Body of pancreas (tissue), 4 donors: Measurements from ENCODE around the gene MKNK1.

Source experiments
- POLR2A ChIP-seq, 3 donors: fragments of 450-650 bp; IDR thresholded peaks; one replicate each; pipeline ENCODE4 v1.6.1; 2016; ENCODE audit warnings: antibody characterized with exemption in 3 of 3, mild to moderate bottlenecking in 2 of 3
- TF ChIP-seq, protein P1 (sequence below), 7 experiments: fragments of 450-650 bp in 4 of 7; fragments of 200-600 bp in 3 of 7; sonication (generic) in 3 of 7; IDR thresholded peaks; one replicate each; pipeline ENCODE4 v1.5.1; 2016 to 2019; ENCODE audit warnings: antibody characterized with exemption in 7 of 7

DNA sequence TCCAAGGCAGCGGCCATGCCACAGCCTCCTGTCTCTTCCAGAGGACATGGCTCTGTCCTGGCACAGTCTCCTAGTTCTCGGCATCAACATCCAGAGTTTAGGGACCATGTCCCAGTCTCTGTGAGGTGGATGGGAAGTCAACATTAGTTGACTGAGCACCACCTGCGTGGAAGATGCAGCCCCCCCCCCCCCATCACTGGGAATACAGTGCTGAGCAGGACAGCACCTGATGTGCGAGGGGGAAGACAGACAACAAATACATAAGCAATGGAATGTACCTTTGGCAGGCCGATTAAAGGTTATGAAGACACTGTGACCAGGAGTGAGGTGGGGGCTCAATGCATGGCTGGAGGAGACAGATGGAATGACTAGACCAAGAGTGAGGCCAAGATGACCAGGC is 79.2 kb downstream of the MKNK1 start:
- TF ChIP-seq, protein P1, sequence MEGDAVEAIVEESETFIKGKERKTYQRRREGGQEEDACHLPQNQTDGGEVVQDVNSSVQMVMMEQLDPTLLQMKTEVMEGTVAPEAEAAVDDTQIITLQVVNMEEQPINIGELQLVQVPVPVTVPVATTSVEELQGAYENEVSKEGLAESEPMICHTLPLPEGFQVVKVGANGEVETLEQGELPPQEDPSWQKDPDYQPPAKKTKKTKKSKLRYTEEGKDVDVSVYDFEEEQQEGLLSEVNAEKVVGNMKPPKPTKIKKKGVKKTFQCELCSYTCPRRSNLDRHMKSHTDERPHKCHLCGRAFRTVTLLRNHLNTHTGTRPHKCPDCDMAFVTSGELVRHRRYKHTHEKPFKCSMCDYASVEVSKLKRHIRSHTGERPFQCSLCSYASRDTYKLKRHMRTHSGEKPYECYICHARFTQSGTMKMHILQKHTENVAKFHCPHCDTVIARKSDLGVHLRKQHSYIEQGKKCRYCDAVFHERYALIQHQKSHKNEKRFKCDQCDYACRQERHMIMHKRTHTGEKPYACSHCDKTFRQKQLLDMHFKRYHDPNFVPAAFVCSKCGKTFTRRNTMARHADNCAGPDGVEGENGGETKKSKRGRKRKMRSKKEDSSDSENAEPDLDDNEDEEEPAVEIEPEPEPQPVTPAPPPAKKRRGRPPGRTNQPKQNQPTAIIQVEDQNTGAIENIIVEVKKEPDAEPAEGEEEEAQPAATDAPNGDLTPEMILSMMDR (IDR thresholded peaks at IDR 0.05) = no peak
- TF ChIP-seq POLR2A (IDR thresholded peaks at IDR 0.05) = no peak
